Stimulated activated CD4-positive, alpha-beta T cell treated with anti-CD3 and anti-CD28 coated beads, Interleukin-2, amount 100 ng/mL, for 48 hours (primary cell): ENCODE data around the gene SYT17.

Source experiments
- DNase-seq, 2 donors: peaks; one replicate each; pipeline ENCODE4 v3.0.0-alpha.2; 2020

Gene SYT17

GRCh38 chr16:19223235-19224170 is 55.5 kb downstream of the SYT17 start:
- DNase-seq, result peak; percentile 61 to 66

GRCh38 chr16:19225651-19226050 is 57.6 kb downstream of the SYT17 start:
- DNase-seq, result no peak

GRCh38 chr16:19227643-19228042 is 59.6 kb downstream of the SYT17 start:
- DNase-seq, result no peak

GRCh38 chr16:19228052-19228451 is 60.0 kb downstream of the SYT17 start:
- DNase-seq, result no peak

- no peak for DNase-seq
Measured at GRCh38 chr16:19228575-19228974, 60.5 kb downstream of the SYT17 start.

- DNase-seq, result no peak
Measured at GRCh38 chr16:19230575-19230974, 62.5 kb downstream of the SYT17 start.

- no peak for DNase-seq
Measured at GRCh38 chr16:19231881-19232280, 63.8 kb downstream of the SYT17 start.

- no peak for DNase-seq
Measured at GRCh38 chr16:19232988-19233387, 64.9 kb downstream of the SYT17 start.

- no peak for DNase-seq
Measured at GRCh38 chr16:19235478-19235877, 67.4 kb downstream of the SYT17 start.

- no peak for DNase-seq
Measured at GRCh38 chr16:19235886-19236285, 67.8 kb downstream of the SYT17 start.

- DNase-seq, result no peak
Measured at GRCh38 chr16:19236561-19237209, 68.6 kb downstream of the SYT17 start.

- no peak for DNase-seq
Measured at GRCh38 chr16:19238406-19238805, 70.4 kb downstream of the SYT17 start.

- no peak for DNase-seq
Measured at GRCh38 chr16:19239511-19240155, 71.6 kb downstream of the SYT17 start.

GRCh38 chr16:19240494-19240893 is 72.5 kb downstream of the SYT17 start:
- no peak for DNase-seq

- no peak for DNase-seq
Measured at GRCh38 chr16:19241512-19241911, 73.5 kb downstream of the SYT17 start.

- DNase-seq, result no peak
Measured at GRCh38 chr16:19242186-19242585, 74.1 kb downstream of the SYT17 start.

- no peak for DNase-seq
Measured at GRCh38 chr16:19242987-19243575, 75.0 kb downstream of the SYT17 start.

GRCh38 chr16:19245326-19245925 is 77.4 kb downstream of the SYT17 start:
- DNase-seq, result no peak

GRCh38 chr16:19252904-19253303 is 84.9 kb downstream of the SYT17 start:
- DNase-seq, result no peak

- DNase-seq, result no peak
Measured at GRCh38 chr16:19254611-19255010, 86.6 kb downstream of the SYT17 start.

GRCh38 chr16:19264123-19264673 is 96.2 kb downstream of the SYT17 start:
- no peak for DNase-seq

GRCh38 chr16:19265380-19265930 is 97.4 kb downstream of the SYT17 start:
- no peak for DNase-seq
